Sigmoid colon (tissue), 7 donors: Measurements from ENCODE around the gene EFL1. TPM values are rescaled to one million over a fixed set of nuclear protein-coding genes. Genes with fewer than 3 reads are reported as not detected.

Source experiments
- DNase-seq: peaks from one replicate; pipeline ENCODE4 v3.0.0-alpha.2; 2019
- H3K27ac ChIP-seq, 4 donors: fragments of 200-600 bp; sonication (generic); one replicate each; pipeline ENCODE4 v1.5.1; 2016 to 2019; ENCODE audit warnings: mild to moderate bottlenecking in 1 of 4
- H3K27me3 ChIP-seq, 3 donors: fragments of 200-600 bp; sonication (generic); one replicate each; pipeline ENCODE4 v1.5.1; 2019; ENCODE audit warnings: mild to moderate bottlenecking in 1 of 3
- H3K36me3 ChIP-seq, 4 donors: fragments of 200-600 bp; sonication (generic); one replicate each; pipeline ENCODE4 v1.5.1; 2016 to 2019
- H3K4me1 ChIP-seq, 4 donors: fragments of 200-600 bp; sonication (generic); one replicate each; pipeline ENCODE4 v1.5.1; 2017 to 2019
- H3K4me3 ChIP-seq, 4 donors: fragments of 200-600 bp; sonication (generic); one replicate each; pipeline ENCODE4 v1.5.1; 2017 to 2019; ENCODE audit warnings: mild to moderate bottlenecking in 2 of 4, moderate library complexity in 1 of 4
- H3K9me3 ChIP-seq, 4 donors: fragments of 200-600 bp in 3 of 4; sonication (generic) in 3 of 4; one replicate each; pipeline versions ENCODE4 v1.5.1 to v1.6.1; 2013 to 2019
- CTCF ChIP-seq, 4 experiments: fragments of 450-650 bp in 3 of 4; fragments of 200-600 bp in 1 of 4; IDR thresholded peaks; one replicate each; pipeline ENCODE4 v1.5.1; 2016 to 2019; ENCODE audit warnings: antibody characterized with exemption in 4 of 4, mild to moderate bottlenecking in 3 of 4, moderate library complexity in 2 of 4
- EP300 ChIP-seq, 4 donors: sonication (generic); formaldehyde crosslinking; IDR thresholded peaks; one replicate each; pipeline ENCODE4 v1.6.1; 2017; ENCODE audit warnings: antibody characterized with exemption in 4 of 4
- POLR2A ChIP-seq, 2 donors: fragments of 450-650 bp; IDR thresholded peaks; one replicate each; pipeline ENCODE4 v1.6.1; 2016; ENCODE audit warnings: antibody characterized with exemption in 2 of 2, mild to moderate bottlenecking in 2 of 2, moderate library complexity in 2 of 2
- POLR2AphosphoS5 ChIP-seq, 4 donors: sonication (generic); formaldehyde crosslinking; IDR thresholded peaks; one replicate each; pipeline ENCODE4 v1.6.1; 2017; ENCODE audit warnings: antibody characterized with exemption in 4 of 4
- WGBS, 2 donors: extraction: QIAGEN DNeasy Blood & Tissue Kit; methylation state at CpG; one replicate each; pipeline ENCODE4 v1.1.7; 2013; 5-methylcytosine and 5-hydroxymethylcytosine counted together
- intact Hi-C: fragments of 100-400 bp; cut with DNase I; formaldehyde crosslinking; loops from one replicate; pipeline ENCODE4 v1.15.1; 2023
- polyA plus RNA-seq, 3 donors: library from polyadenylated mRNA; stranded (reverse); fragments of 200-250 nt; gene quantifications; one replicate each; pipeline ENCODE4 v1.2.3, GENCODE V29; 2013
- total RNA-seq, 4 donors: library from RNA; depleted of rRNA; stranded (reverse); fragments of >200 nt; gene quantifications; one replicate each; pipeline ENCODE4 v1.1.0, GENCODE V29; 2016
- donor health status: healthy with polysubstance abuse.
- donor health status: Bipolar disorder and iron deficiency.
- donor health status: healthy.

Gene EFL1
- total and polyA plus RNA-seq, 7 donors: 10.8 to 15.7 (median 13.6) TPM

- Histone ChIP-seq H3K27ac (no peak overlapping the region), H3K36me3 (no peaks in the 10 kb centered on the region), H3K4me1 (peaks cover 0 to 7% (median 3%) of the 10 kb centered on the region in 4 donors), H3K9me3 (no peaks in the 10 kb centered on the region), H3K4me3 (no peak overlapping the region), H3K27me3 (no peaks in the 10 kb centered on the region)
- intact Hi-C loops: no loop called here
- WGBS, 2 donors: 82 to 83% methylated on average over 3 of the region's 3 CpGs
- DNase-seq: no peak
- TF ChIP-seq POLR2A (IDR thresholded peaks at IDR 0.05) (no peak), POLR2AphosphoS5 (IDR thresholded peaks at IDR 0.05) (no peak), CTCF (IDR thresholded peaks at IDR 0.05) (no peak), EP300 (IDR thresholded peaks at IDR 0.05) (no peak)
Observed at GRCh38 chr15:82118040-82118439, 144.5 kb downstream of the EFL1 start.

GRCh38 chr15:82117296-82117695 is 145.2 kb downstream of the EFL1 start:
- H3K9me3 ChIP-seq: no peaks in the 10 kb centered on the region
- no peaks in the 10 kb centered on the region for H3K4me1 ChIP-seq
- no peaks in the 10 kb centered on the region for H3K36me3 ChIP-seq
- no peak overlapping the region for H3K4me3 ChIP-seq
- intact Hi-C loops: no loop called here
- WGBS, 2 donors: 94% methylated on average over 6 of the region's 6 CpGs
- DNase-seq: no peak
- H3K27ac ChIP-seq: no peak overlapping the region
- TF ChIP-seq CTCF (IDR thresholded peaks at IDR 0.05) (no peak), POLR2A (IDR thresholded peaks at IDR 0.05) (no peak), POLR2AphosphoS5 (IDR thresholded peaks at IDR 0.05) (no peak), EP300 (IDR thresholded peaks at IDR 0.05) (no peak)
- H3K27me3 ChIP-seq: no peaks in the 10 kb centered on the region

GRCh38 chr15:82114660-82115059 is 147.9 kb downstream of the EFL1 start:
- no peak overlapping the region for H3K27ac ChIP-seq
- no peaks in the 10 kb centered on the region for H3K27me3 ChIP-seq
- TF ChIP-seq POLR2A (IDR thresholded peaks at IDR 0.05): no peak
- TF ChIP-seq CTCF (IDR thresholded peaks at IDR 0.05): no peak
- no peak for TF ChIP-seq EP300 (IDR thresholded peaks at IDR 0.05)
- no peak for TF ChIP-seq POLR2AphosphoS5 (IDR thresholded peaks at IDR 0.05)
- H3K36me3 ChIP-seq: no peaks in the 10 kb centered on the region
- no peak for DNase-seq
- no peak overlapping the region for H3K4me3 ChIP-seq
- no peaks in the 10 kb centered on the region for H3K4me1 ChIP-seq
- H3K9me3 ChIP-seq: no peaks in the 10 kb centered on the region
- intact Hi-C loops: no loop called here
- WGBS, 2 donors: 83 to 91% methylated on average over 5 of the region's 5 CpGs

GRCh38 chr15:82113106-82113715 is 149.3 kb downstream of the EFL1 start:
- Histone ChIP-seq H3K4me1 (no peaks in the 10 kb centered on the region), H3K4me3 (no peak overlapping the region), H3K36me3 (no peaks in the 10 kb centered on the region), H3K27me3 (no peaks in the 10 kb centered on the region), H3K27ac (no peak overlapping the region), H3K9me3 (no peaks in the 10 kb centered on the region)
- WGBS, 2 donors: 84 to 88% methylated on average over 1 of the region's 1 CpG
- intact Hi-C loops: no loop called here
- DNase-seq: no peak
- TF ChIP-seq POLR2A (IDR thresholded peaks at IDR 0.05) (no peak), CTCF (IDR thresholded peaks at IDR 0.05) (no peak), EP300 (IDR thresholded peaks at IDR 0.05) (no peak), POLR2AphosphoS5 (IDR thresholded peaks at IDR 0.05) (no peak)

GRCh38 chr15:82111918-82112317 is 150.6 kb downstream of the EFL1 start:
- WGBS, 2 donors: 95 to 96% methylated on average over 9 of the region's 9 CpGs
- TF ChIP-seq CTCF (IDR thresholded peaks at IDR 0.05): no peak
- no peak for TF ChIP-seq POLR2A (IDR thresholded peaks at IDR 0.05)
- no peak for TF ChIP-seq POLR2AphosphoS5 (IDR thresholded peaks at IDR 0.05)
- no peak for TF ChIP-seq EP300 (IDR thresholded peaks at IDR 0.05)
- H3K27me3 ChIP-seq: no peaks in the 10 kb centered on the region
- no peak overlapping the region for H3K27ac ChIP-seq
- H3K4me3 ChIP-seq: no peak overlapping the region
- H3K4me1 ChIP-seq: no peaks in the 10 kb centered on the region
- no peak for DNase-seq
- no peaks in the 10 kb centered on the region for H3K36me3 ChIP-seq
- intact Hi-C loops: no loop called here
- H3K9me3 ChIP-seq: no peaks in the 10 kb centered on the region
